NCI-H460 (cell line): ENCODE measurements around the gene SHROOM4. TPM values are rescaled to one million over a fixed set of nuclear protein-coding genes. Genes with fewer than 3 reads are reported as not detected.

Experiments
- small RNA-seq, 2 experiments: library from RNA; depleted of rRNA; stranded (forward); fragments of <200 nt; gene quantifications; one replicate each; pipeline ENCODE3, GENCODE V24; 2014
- total RNA-seq: library from RNA; depleted of rRNA; stranded (reverse); fragments of >200 nt; shearing (Covaris generic); gene quantifications from 2 replicates; pipeline ENCODE4 v1.2.3, GENCODE V29; 2014; rRNA removed

Gene SHROOM4
- total RNA-seq, 1 experiment from 2014 or later = not detected

Small RNAs within 50 kb of the gene (small RNA-seq; reads per million reads assigned to genes)
- 0 reads per million in 2 experiments for gene RNU6-935P

Other genes with a start within 250 kb of the SHROOM4 start
- not detected in 2 replicates for gene BMP15, start 96.5 kb upstream of the SHROOM4 start, total RNA-seq